NK-92 (cell line): ENCODE data around the gene RPL38.

Source experiments
- DNase-seq: peaks from one replicate; lab custom pipeline; 2025; ENCODE audit not compliant: unreplicated experiment; lab: John Stamatoyannopoulos, UW

The RPL38 gene

DNA sequence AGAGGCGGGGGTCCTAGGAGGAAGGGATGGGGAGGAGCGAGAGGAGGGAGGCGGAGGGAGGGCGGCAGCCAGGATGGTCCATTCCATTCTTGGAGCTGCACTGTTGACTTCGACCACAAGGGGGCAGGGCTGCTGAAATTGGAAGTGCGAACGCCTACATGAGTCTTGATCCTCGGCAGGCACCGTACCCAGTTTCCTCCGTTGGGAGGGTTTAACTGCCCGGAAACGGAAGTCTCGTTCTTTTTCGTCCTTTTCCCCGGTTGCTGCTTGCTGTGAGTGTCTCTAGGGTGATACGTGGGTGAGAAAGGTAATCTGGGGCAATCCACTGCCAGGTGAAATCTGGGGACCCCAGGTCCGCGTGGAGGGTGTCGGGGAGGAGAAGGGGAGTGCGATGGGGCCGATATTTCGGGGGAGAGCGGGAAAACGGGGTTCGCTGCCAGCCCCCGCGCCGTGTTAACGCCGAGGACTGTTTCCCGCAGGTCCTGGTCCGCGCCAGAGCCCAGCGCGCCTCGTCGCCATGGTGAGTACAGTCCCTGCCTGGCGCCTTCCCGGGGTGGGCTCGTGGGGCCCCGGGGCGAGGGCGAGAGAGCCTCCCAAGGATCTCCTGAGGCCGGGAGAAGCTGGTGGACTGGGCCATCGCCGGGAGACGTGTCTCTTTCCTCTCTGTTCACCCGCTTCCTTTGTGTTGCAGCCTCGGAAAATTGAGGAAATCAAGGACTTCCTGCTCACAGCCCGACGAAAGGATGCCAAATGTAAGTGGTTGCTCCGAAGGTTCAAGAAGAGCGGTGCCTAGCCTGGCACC, at the start of gene RPL38:
Gene RPL38, plus strand, starts transcription at position 240 of the 802 bp plus-strand sequence. Its CDS starts 278 bp downstream, at position 518.
- DNase-seq = peak; percentile 66

DNA sequence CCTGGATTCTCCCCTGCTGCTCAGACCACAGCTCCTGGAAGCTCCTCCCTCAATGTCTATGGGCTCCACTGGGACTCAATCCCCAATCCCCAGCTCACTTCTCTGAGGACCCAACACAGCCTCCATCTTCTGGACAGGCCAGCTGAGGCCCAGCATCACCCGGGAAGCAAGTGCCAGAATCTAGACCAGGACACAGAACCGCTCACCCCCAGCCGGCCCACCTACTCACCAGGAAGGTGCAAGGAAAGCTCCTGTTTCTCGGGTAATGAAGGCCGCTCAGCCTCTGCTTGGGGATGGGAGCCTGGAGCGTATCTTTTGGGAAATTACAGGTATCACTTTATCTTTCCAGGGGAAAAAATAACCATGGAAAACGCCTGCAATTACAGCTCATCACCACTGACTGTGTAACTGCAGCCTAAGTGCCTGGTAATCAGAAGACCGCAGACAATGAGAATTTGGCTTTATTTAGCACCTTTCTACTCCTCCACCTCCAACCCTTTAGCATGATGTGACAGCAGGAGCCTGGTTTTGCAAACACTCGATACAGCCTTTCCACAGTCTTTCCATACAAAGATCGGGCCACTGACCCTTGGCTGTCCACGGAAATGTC, 49.6 kb upstream of the RPL38 start:
- DNase-seq = no peak

DNA sequence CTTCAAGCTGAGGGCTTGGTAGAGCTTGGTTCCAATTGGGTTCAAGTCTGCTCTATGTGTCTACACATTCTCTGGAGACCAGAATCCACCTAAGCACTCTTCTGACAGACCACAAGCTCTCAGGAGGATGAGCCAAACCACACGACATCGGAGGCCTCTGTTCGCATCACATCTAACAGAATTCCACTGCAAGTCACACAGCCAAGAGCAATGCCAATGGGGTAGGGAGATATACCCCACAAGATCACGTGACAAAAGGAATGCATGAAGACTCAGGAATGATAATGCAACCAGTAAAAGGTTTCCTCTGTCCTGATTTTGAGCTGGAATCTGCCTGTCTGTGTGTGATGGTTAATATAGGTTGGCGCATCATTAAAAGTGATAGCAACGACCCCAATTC, 46.6 kb upstream of the RPL38 start:
- no peak for DNase-seq

- no peak for DNase-seq
Observed at GRCh38 chr17:74157366-74157765, 46.1 kb upstream of the RPL38 start.

GRCh38 chr17:74158761-74159160, 44.7 kb upstream of the RPL38 start:
- no peak for DNase-seq

DNA sequence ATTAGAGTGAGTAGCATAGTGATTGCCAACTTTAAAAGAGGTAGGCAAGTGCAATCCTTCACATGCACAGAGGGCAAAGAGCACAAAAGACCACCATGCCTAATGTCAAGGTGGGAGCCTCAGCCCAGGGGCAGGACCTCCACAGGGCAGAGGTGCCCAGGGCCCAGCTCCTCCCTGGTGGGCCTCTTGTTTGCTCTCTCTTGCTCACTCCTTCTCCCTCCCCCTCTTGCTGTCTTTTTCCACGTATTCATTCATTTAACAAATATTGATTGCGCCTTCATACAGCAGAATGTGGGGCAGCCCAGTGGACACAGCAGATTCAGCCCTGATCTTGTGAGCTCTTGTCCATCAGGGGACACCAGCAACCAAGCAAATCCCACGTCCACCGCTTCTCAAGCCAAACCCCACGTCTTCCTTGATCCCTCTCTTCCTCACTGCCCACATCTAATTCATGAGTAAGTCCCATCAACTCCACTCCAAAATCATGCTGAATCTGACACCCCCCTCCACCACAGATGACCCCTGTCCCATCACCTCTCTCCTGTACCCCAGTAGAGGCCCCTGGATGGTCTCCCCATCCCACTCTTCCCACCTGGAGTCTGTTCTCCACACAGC, 44.1 kb upstream of the RPL38 start:
- DNase-seq = no peak

DNA sequence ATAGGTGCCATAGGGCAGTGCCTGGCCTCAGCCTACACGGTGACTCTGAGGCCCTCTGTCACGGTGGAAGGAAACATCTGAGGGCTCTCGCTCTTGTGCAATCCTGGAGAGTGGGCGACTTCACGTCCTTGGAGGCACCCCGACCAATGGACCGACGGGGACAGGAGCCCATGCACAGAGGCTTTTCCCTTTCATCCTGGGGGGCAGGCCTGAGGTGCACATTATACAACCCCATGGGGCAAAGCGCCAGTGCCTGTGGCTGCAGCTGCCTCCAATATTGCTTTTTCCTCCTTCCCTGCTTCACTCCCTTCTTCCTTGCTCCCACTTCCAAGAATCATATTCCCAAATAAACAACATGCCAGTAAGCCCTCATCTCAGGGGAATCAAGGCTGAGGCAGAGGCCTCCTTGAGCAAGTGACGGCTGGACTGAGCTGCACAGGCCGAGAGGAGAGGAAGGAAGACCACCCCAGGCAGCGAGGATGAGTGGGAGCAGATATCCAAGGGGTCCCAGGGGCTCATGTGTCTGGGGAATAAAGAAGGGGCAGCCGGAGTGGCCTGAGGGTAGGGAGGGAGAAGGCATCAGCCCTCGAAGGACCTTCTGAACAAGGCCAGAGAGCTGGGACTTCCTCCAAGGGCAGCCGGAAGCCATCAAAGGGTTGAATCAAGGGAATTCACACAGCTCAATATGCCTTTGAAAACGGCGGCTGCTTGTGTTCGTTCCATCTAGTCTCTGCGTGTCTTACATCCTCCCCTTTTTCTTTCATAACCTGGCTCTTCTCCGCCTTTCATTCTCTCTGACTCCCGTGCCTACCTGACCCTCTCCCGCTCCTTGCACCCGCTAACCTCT, 42.6 kb upstream of the RPL38 start:
- DNase-seq = no peak

DNA sequence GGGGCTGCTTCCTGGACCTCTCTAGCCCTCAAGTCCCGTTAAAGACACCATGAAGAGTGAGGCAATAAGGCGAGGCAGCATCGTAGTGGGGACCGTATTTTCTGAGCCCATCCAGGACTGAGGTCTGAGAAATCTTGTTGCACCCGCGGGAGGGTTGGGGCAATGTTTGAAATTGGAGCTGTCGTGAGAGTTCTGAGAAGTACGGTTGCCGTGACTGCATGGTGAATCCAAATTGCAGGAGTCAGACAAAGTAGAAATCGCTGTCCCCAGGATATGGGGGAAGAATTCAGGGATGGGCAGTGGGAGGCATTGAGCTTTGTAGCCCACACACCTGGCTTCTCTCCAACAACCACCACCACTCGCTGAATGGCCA, 42.0 kb upstream of the RPL38 start:
- DNase-seq = no peak

DNA sequence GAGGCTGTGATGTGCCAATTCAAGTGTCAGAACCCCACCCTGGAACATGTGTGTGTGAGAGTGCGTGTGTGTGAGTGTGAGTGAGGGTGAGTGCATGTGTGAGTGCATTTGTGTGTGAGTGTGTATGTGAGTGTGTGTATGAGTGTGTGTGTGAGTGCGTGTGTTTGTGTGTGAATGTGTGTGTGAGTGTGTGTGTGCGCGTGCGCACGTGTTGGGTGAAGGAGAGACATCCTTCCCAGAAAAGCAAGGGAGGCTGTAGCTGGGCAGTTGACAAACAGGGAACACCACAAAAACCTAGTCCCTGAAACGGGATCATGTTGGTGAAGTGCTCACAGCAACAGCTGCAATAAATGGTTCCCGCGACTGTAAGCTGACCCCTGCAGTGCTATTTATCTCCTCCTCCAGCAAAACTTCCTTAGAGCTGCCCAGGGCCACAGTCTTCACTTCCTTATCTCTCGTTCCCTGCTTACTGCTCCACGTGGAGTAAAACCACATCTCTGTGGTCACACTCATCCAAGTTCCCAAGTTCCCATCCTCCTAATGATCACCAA, 40.1 kb upstream of the RPL38 start:
- DNase-seq = no peak

GRCh38 chr17:74163836-74164235, 39.6 kb upstream of the RPL38 start:
- DNase-seq = no peak

DNA sequence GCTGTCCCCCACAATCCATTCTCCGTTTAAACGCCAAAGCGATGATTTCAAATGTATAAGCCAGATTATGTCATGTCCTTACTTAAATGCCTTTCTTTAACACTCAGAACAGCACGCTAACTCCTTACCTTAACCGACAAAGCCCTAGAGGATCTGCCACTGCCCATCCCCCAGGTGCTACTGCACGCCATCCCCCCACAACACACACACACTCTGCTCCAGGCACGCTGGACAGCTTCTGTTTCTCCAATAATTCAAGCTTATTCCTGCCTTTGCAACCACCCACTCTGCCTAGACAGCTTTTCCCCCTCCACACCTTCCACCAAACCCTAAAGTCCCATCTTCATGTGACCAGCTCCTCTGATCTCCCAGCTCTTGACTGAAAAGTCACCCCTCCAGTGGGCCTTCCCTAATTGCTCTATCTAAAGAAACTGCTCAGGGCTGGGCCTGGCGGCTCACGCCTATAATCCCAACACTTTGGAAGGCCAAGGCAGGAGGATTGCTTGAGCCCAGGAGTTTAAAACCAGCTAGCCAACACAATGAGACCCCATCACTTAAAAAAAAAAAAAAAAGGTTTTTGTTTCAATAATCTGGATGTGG, 38.9 kb upstream of the RPL38 start:
- DNase-seq = no peak

- no peak for DNase-seq
Observed at GRCh38 chr17:74165797-74166365, 37.6 kb upstream of the RPL38 start.

DNA sequence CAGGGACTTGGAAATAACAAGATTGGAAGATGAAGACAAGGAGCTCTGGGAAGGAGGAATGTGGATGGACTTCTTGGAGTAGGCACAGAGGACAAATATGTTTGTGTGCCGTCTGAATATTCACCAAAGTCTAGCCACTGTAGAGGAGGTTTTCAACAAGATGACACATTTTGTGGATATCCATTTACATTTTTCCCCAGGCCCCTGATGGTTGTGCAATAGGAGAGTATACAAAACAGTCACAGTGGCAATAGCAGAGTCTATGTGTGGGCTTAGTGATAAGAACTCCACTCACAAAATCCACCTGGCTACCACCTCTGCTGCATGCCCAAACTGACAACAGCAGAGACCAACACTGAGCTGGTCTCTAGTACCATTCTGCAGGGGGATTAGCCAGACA, 32.6 kb upstream of the RPL38 start:
- no peak for DNase-seq

DNA sequence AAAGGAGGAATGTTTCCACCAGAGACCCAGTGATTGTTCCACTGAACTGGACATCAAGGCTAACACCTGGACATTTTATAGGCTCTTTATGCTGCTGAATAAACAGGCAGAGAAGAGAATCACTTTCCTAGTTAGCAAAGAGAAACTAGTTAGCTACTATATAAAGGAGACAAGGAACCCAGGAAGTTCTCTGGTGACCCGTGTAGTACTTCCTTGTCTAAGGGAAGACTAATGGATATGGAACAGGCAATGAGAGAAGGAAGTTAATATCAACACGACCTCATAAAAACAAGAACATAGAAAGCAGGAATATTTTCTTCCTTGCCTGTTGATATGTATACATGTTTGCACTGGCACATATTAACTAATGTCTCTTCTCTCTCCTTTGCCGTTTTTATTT, 30.8 kb upstream of the RPL38 start:
- no peak for DNase-seq

- DNase-seq = no peak
Observed at GRCh38 chr17:74176546-74177001, 26.9 kb upstream of the RPL38 start.

- DNase-seq = no peak
Observed at GRCh38 chr17:74177018-74177450, 26.4 kb upstream of the RPL38 start.

- DNase-seq = no peak
Observed at GRCh38 chr17:74179576-74179975, 23.9 kb upstream of the RPL38 start.

GRCh38 chr17:74180336-74180735, 23.1 kb upstream of the RPL38 start:
- no peak for DNase-seq

GRCh38 chr17:74181341-74181740, 22.1 kb upstream of the RPL38 start:
- no peak for DNase-seq

GRCh38 chr17:74182041-74182723, 21.3 kb upstream of the RPL38 start:
- no peak for DNase-seq
